ENCODE data around the gene GOPC.

DNA sequence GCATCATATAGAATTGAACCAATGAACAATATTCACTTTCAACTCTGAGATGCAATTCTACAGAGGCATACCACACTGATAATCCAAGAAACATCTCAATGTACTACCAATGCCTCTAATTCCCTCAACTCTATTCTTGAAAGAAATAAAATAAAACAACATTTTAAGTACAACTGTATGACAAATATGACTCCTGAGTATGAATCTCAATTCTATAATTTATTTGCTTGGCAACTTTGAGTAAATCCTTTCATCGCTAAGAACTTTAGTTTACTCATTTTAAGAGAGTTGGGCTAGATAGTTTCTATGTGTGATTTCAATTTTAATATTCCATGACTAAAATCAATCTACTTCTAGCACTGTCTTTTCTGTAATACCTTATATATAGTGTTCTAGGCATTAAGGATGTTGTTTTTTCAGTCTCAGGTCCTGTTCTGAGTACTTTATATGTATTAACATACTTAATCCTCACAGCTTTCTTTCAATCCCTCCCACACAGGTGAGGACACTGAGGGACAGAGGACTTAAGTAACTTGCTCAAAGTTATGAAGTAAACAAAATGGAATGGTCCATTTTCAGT, 33.4 kb downstream of the GOPC start:
- no peak for TF ChIP-seq CHD2 (IDR thresholded peaks at IDR 0.05; ENCODE audit: low read depth, low read length)
- TF ChIP-seq ZNF468 (CRISPR knock-in tag; IDR thresholded peaks at IDR 0.05) = no peak
- TF ChIP-seq, protein P1, sequence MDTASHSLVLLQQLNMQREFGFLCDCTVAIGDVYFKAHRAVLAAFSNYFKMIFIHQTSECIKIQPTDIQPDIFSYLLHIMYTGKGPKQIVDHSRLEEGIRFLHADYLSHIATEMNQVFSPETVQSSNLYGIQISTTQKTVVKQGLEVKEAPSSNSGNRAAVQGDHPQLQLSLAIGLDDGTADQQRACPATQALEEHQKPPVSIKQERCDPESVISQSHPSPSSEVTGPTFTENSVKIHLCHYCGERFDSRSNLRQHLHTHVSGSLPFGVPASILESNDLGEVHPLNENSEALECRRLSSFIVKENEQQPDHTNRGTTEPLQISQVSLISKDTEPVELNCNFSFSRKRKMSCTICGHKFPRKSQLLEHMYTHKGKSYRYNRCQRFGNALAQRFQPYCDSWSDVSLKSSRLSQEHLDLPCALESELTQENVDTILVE (CRISPR knock-in tag; IDR thresholded peaks at IDR 0.05) = no peak
- TF ChIP-seq HCFC1 (IDR thresholded peaks at IDR 0.05; ENCODE audit: low read depth, low read length) = no peak
- TF ChIP-seq CHD4 (IDR thresholded peaks at IDR 0.05; ENCODE audit: borderline replicate concordance, low read length) = no peak
- TF ChIP-seq, protein P2, sequence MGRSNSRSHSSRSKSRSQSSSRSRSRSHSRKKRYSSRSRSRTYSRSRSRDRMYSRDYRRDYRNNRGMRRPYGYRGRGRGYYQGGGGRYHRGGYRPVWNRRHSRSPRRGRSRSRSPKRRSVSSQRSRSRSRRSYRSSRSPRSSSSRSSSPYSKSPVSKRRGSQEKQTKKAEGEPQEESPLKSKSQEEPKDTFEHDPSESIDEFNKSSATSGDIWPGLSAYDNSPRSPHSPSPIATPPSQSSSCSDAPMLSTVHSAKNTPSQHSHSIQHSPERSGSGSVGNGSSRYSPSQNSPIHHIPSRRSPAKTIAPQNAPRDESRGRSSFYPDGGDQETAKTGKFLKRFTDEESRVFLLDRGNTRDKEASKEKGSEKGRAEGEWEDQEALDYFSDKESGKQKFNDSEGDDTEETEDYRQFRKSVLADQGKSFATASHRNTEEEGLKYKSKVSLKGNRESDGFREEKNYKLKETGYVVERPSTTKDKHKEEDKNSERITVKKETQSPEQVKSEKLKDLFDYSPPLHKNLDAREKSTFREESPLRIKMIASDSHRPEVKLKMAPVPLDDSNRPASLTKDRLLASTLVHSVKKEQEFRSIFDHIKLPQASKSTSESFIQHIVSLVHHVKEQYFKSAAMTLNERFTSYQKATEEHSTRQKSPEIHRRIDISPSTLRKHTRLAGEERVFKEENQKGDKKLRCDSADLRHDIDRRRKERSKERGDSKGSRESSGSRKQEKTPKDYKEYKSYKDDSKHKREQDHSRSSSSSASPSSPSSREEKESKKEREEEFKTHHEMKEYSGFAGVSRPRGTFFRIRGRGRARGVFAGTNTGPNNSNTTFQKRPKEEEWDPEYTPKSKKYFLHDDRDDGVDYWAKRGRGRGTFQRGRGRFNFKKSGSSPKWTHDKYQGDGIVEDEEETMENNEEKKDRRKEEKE (IDR thresholded peaks at IDR 0.05) = no peak
- TF ChIP-seq, protein P3, sequence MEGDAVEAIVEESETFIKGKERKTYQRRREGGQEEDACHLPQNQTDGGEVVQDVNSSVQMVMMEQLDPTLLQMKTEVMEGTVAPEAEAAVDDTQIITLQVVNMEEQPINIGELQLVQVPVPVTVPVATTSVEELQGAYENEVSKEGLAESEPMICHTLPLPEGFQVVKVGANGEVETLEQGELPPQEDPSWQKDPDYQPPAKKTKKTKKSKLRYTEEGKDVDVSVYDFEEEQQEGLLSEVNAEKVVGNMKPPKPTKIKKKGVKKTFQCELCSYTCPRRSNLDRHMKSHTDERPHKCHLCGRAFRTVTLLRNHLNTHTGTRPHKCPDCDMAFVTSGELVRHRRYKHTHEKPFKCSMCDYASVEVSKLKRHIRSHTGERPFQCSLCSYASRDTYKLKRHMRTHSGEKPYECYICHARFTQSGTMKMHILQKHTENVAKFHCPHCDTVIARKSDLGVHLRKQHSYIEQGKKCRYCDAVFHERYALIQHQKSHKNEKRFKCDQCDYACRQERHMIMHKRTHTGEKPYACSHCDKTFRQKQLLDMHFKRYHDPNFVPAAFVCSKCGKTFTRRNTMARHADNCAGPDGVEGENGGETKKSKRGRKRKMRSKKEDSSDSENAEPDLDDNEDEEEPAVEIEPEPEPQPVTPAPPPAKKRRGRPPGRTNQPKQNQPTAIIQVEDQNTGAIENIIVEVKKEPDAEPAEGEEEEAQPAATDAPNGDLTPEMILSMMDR (CRISPR knock-in tag; IDR thresholded peaks at IDR 0.05) = no peak
